GM20431 (cell line): ENCODE measurements around the gene MAPK4.
"Not testable (repeated sequence)": the region's sequence is repeated elsewhere in the genome, so short reads cannot be mapped to it uniquely, and the experiment has no call there.

ENCODE experiments used
- in situ Hi-C: fragments of 300-500 bp; cut with MseI, MboI; formaldehyde crosslinking; loops from one replicate; pipeline ENCODE4 v1.15.0; 2020; ENCODE audit warnings: low sequenced_read_pairs; ENCODE audit not compliant: unreplicated experiment

The MAPK4 gene

GRCh38 chr18:50674307-50674980, 114.6 kb downstream of the MAPK4 start:
- in situ Hi-C loops: no loop called here

GRCh38 chr18:50675043-50675442, 115.2 kb downstream of the MAPK4 start:
- in situ Hi-C loops: no loop called here

- in situ Hi-C loops: no loop called here
These were observed 118.8 kb downstream of the MAPK4 start for GRCh38 chr18:50678651-50679050.

- in situ Hi-C loops: no loop called here
These were observed 119.2 kb downstream of the MAPK4 start for GRCh38 chr18:50679056-50679455.

GRCh38 chr18:50679656-50680055, 119.8 kb downstream of the MAPK4 start:
- in situ Hi-C loops: no loop called here

- in situ Hi-C loops: no loop called here
These were observed 121.1 kb downstream of the MAPK4 start for GRCh38 chr18:50680966-50681365.

- in situ Hi-C loops: no loop called here
These were observed 123.0 kb downstream of the MAPK4 start for GRCh38 chr18:50682852-50683251.

- in situ Hi-C loops: no loop called here
These were observed 126.5 kb downstream of the MAPK4 start for GRCh38 chr18:50686409-50686808.

GRCh38 chr18:50687491-50687890, 127.6 kb downstream of the MAPK4 start:
- in situ Hi-C loops: no loop called here

- in situ Hi-C loops: no loop called here
These were observed 129.7 kb downstream of the MAPK4 start for GRCh38 chr18:50689578-50689977.

GRCh38 chr18:50694147-50694546, 134.3 kb downstream of the MAPK4 start:
- in situ Hi-C loops: no loop called here

- in situ Hi-C loops: no loop called here
These were observed 135.7 kb downstream of the MAPK4 start for GRCh38 chr18:50695431-50696176.

- in situ Hi-C loops: no loop called here
These were observed 136.5 kb downstream of the MAPK4 start for GRCh38 chr18:50696436-50696835.

- in situ Hi-C loops: no loop called here
These were observed 137.0 kb downstream of the MAPK4 start for GRCh38 chr18:50696929-50697328.

- in situ Hi-C loops: no loop called here
These were observed 137.6 kb downstream of the MAPK4 start for GRCh38 chr18:50697509-50697908.

- in situ Hi-C loops: no loop called here
These were observed 140.6 kb downstream of the MAPK4 start for GRCh38 chr18:50700245-50701165.

GRCh38 chr18:50704357-50704940, 144.6 kb downstream of the MAPK4 start:
- in situ Hi-C loops: no loop called here

- in situ Hi-C loops: no loop called here
These were observed 146.3 kb downstream of the MAPK4 start for GRCh38 chr18:50706199-50706598.

GRCh38 chr18:50706651-50707050, 146.8 kb downstream of the MAPK4 start:
- in situ Hi-C loops: no loop called here

- in situ Hi-C loops: not testable (repeated sequence)
These were observed 147.4 kb downstream of the MAPK4 start for GRCh38 chr18:50707297-50707696.
